Medulla oblongata (tissue), 1 donor: ENCODE measurements around the gene COPS9.

Source experiments
- DNase-seq: peaks from one replicate; pipeline ENCODE4 v3.0.0-alpha.2; 2015; ENCODE audit errors: extremely low spot score

The COPS9 gene

DNA sequence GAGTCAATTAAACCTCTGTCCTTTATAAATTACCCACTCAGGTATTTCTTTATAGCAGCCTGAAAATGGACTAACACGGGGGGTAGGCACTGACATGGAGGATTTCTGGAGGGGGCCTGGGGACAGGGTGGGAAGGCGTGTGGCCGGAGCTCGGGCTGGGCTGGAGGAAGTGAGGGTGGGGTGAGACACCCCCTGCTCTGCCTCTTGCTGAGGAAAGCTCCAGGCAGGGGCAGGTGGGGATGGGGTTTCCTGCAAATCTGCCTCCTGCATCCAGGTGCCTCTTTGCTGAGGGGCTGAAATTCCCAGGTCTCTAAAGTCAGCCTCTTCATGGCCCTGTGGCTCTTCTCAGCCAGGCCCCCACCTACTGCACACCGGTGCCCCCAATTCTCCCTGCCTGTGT, 30.1 kb upstream of the COPS9 start:
- DNase-seq, result no peak

DNA sequence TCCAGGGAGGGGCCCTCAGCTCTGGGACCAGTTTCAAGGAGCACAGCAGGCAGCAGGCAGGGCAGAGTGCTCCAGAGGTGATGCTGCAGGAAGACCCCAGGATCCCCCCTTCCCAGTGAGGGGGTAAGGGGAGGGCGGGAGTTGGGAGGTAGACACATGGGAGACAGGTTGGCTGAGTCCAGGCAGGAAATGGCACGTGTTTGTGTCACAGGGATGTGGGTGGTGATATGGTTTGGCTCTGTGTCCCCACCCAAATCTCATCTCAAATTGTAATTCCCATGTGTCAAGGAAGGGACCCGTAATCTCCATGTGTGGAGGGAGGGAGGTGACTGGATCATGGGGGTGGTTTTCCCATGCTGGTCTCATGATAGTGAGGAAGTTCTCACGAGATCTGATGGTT, 29.6 kb upstream of the COPS9 start:
- DNase-seq, result no peak

DNA sequence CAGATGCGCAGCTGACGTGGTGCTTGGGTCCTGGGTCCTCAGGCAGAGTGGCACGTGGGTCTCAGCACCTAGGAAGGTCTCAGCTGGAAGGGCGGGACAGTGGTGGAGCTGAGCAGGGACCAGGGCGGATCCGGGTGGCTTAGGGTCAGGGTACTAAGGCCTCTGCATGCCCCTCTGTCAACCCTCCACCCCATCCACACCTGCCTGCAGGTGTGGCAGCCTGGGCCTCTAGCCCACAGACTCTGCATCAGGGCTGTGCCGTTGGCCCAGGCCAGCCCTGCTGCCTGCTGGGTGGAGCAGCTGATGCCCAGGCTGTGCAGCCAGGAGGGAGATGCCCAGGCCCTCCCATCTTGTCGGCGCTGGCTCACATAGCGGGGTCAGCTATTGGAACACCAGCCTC, 28.9 kb upstream of the COPS9 start:
- no peak for DNase-seq

GRCh38 chr2:240164586-240164985, 28.5 kb upstream of the COPS9 start:
- no peak for DNase-seq

- no peak for DNase-seq
These were observed 27.9 kb upstream of the COPS9 start for GRCh38 chr2:240163844-240164574.

- DNase-seq, result no peak
These were observed 27.0 kb upstream of the COPS9 start for GRCh38 chr2:240162939-240163714.

DNA sequence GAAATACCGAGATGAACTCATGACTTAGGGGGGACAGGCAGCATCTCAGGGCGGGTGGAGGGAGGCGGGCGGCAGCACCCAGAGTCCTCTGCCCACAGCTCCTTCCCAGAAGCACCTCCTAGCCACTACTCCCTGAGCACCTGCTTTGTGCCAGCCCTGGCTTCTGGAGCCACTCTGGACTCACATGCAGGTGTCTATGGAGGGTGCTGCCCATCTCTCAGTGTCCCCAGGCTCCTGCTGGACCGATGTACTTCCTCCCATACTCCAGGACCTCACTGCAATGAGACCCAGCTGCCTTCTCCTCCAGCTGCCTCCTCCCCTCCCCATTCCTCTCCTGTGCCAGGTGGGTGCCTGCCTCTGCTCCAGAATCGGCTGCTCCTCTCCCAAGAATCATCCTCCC, 26.4 kb upstream of the COPS9 start:
- no peak for DNase-seq

- no peak for DNase-seq
These were observed 25.9 kb upstream of the COPS9 start for GRCh38 chr2:240162032-240162431.

GRCh38 chr2:240161087-240161750, 25.1 kb upstream of the COPS9 start:
- no peak for DNase-seq

- DNase-seq, result no peak
These were observed 24.4 kb upstream of the COPS9 start for GRCh38 chr2:240160291-240161086.

- no peak for DNase-seq
These were observed 23.2 kb upstream of the COPS9 start for GRCh38 chr2:240159251-240159839.

DNA sequence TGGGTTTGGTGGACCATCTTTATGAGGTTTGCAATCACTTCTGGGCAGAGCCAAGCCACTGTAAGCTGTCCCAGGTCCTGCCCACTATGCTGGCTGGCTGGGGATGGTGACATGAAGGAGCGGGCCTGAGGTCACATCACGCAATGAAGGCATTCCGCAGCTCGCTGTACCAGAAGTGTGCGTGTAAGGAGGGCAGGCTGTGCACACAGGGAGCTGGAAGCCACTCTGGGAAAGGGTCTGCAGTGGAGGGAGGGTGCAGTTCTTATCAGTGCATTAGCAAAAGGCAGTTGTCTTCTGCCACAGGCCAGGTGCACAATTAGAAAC, 21.0 kb upstream of the COPS9 start:
- DNase-seq, result no peak

DNA sequence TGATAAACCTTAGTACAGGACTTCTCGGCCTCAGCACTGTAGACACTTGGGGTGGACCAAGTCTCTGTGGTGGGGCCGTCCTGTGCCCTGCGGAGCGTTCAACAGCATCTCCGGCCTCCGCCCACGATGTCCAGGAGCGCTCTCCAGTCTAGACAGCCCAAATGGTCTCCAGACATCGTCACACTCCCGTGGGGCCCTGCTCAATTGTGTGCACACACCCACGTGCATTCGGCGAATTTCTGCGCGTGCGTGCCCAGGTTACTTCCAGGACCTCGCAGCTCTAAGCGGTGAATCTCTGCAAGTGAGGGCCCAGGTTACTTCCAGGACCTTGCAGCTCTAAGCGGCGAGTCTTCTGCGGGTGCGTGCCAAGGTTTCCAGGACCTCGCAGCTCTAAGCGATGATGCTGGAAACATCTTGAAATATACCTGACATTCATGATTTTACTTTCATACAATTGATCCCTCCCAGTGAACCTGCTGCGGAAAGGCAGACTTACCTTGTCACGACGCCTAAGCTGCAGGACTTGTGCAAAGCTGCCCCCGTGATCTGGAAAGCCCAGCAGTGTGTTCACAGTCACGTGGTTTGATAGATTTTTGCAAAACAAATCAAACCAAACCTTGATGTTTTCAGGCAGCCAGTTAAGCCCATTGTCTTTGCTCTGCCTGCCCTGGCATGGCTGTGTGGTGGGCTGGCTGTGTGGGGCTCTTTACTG, 20.5 kb upstream of the COPS9 start:
- no peak for DNase-seq

DNA sequence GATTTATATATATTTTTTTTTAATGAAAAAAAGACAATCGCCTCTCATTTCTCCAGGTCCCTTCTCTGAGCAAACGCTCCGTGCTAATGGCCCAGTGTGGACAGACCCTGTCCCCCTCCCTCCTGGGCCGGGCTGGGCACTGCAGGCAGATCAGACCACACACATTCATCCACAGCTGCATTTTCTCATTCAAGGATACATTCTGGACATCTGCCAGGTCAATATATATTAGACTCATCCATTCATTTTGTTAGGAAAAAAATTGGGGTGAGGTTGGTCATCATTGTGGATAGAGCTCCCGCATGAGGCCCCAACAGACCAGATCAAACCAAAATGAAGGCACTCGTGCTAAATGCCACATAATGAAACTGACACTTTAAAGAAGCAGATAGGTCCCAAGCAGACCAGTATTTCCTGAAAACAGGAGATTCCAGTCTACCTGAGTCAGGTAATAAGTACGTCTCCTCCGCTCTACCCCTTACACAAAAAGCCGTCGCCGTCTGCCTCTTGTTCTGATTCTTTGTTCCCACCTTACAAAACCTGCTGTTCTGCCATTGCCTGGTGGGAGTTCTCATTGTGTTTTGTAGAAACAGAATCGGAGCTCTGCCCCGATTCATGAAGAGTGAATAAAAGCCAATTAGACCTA, 19.8 kb upstream of the COPS9 start:
- no peak for DNase-seq

DNA sequence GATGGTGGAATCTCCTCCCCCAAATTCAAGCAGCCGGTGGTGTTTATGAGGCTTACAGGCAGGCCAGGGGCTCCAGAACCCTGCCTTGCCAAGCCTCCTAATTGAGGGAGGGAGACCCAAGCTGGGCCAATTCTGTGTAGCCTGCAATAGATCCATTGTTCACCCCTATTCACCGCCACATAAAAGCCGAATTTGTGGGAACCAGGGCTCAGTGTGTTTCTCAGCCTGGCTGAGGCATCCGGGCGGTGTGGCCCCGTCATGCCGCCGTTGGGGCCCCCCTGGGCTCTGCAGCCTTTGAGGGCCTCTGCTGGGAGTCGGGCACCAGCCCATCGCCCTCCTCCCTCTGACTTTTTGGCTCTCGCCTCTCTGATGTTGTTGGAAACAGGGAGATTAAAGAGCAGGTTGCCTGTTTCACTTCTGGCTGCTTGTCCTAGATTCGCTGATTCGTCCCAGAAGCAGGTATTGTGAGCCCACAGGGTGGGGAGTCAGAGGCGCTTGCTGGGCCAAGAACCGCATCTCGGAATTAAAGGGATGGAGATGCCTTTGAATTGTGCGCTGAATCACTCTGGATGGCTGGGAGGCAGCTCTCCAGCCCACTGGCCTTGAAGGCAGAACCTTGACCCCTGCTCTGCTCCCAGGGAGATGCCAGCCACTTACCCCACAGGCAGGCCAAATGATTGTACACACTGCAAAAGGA, 19.1 kb upstream of the COPS9 start:
- peak; percentile 54 for DNase-seq

- DNase-seq, result no peak
These were observed 18.5 kb upstream of the COPS9 start for GRCh38 chr2:240154606-240155005.

- no peak for DNase-seq
These were observed 17.3 kb upstream of the COPS9 start for GRCh38 chr2:240153418-240153817.

DNA sequence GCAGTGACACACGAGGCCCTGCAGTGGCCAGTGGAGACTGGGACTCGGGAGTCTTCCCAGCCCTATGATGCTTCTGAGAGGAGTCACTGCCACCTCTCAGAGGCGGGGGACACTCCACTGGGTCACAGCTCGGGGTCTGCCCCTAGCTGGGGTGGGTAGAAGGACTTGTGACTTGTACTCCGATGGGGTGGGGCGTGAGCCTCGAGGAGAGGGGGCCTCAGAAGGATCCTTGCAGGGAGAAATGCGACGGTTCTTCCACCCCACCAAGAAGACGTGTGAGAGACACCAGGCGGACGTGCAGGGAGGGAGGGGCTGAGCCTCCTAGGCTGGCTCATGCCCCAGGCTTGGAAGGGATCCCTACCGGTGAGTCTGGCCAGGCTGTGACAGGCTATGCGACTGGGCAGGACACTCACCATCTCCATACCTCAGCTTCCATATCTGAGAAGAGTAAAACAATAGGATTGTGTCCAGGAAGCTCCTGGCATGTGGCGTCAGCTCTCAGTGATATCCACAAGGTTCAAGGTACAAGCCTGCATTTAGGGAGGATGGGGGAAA, 15.4 kb upstream of the COPS9 start:
- no peak for DNase-seq

GRCh38 chr2:240149943-240150784, 14.1 kb upstream of the COPS9 start:
- peak; percentile 50 for DNase-seq
